Osteocyte (in vitro differentiated cells): ENCODE measurements around the gene KDM7A. TPM values are rescaled to one million over a fixed set of nuclear protein-coding genes. Genes with fewer than 3 reads are reported as not detected.
"Not testable (repeated sequence)": the region's sequence is repeated elsewhere in the genome, so short reads cannot be mapped to it uniquely, and the experiment has no call there.

Source experiments
- DNase-seq: peaks from one replicate; pipeline ENCODE4 v3.0.0; 2021; ENCODE audit warnings: mixed read lengths; ENCODE audit not compliant: unreplicated experiment; ENCODE audit errors: extremely low spot score
- H3K27ac Mint-ChIP-seq: one replicate; pipeline ENCODE4 v1.8.0; 2021; ENCODE audit warnings: mild to moderate bottlenecking, mixed read lengths; ENCODE audit not compliant: unreplicated experiment
- H3K27me3 Mint-ChIP-seq: one replicate; pipeline ENCODE4 v1.8.0; 2021; ENCODE audit warnings: mixed read lengths; ENCODE audit not compliant: unreplicated experiment
- H3K36me3 Mint-ChIP-seq: one replicate; pipeline ENCODE4 v1.8.0; 2021; ENCODE audit warnings: mixed read lengths; ENCODE audit not compliant: unreplicated experiment
- H3K4me1 Mint-ChIP-seq: one replicate; pipeline ENCODE4 v1.8.0; 2021; ENCODE audit warnings: mixed read lengths; ENCODE audit not compliant: unreplicated experiment
- H3K4me3 Mint-ChIP-seq: one replicate; pipeline ENCODE4 v1.8.0; 2021; ENCODE audit warnings: mild to moderate bottlenecking, moderate library complexity, mixed read lengths; ENCODE audit not compliant: unreplicated experiment
- H3K9me3 Mint-ChIP-seq: one replicate; pipeline ENCODE4 v1.8.0; 2021; ENCODE audit warnings: mixed read lengths; ENCODE audit not compliant: unreplicated experiment
- CTCF ChIP-seq: fragments of 200-600 bp; sonication (generic); IDR thresholded peaks from 2 replicates; pipeline ENCODE4 v1.5.0; 2021; ENCODE audit warnings: antibody characterized with exemption, mild to moderate bottlenecking, moderate library complexity
- total RNA-seq: library from RNA; stranded (reverse); gene quantifications from 2 replicates; pipeline ENCODE4 v1.2.1, GENCODE V29; 2021

KDM7A gene
- total RNA-seq, 1 donor from 2014 or later = 8.8 TPM

DNA sequence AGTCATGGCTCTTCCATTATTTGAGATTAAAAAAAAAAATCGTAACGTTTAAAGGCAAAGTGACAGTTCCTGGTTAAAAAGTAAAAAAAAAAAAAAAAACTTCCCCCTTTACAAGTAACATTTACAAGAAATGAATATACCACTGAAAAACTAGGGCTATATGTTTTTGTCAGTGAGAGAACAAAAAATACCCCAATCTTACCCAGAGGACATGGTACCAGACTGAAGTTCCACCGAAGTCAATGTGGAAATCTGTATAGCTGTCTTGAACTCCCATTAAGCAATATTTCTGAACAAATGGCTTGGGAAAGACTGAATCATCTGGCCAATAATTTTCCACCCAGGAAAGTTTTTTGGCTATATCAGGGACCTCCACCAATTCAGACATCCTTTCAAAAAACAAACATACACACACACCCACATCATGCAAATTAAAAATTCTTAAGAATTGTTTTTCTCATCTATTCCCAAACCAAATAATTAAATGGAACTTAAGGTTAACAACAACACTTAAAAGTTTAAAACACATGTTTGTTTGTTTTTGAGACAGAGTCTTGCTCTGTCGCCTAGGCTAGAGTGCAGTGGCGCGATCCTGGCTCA is 50.2 kb downstream of the KDM7A start:
- DNase-seq = no peak
- no peak overlapping the region for H3K27ac Mint-ChIP-seq
- no peaks in the 10 kb centered on the region for H3K4me1 Mint-ChIP-seq

GRCh38 chr7:140122965-140123364 is 53.8 kb downstream of the KDM7A start:
- Mint-ChIP-seq H3K9me3 (no peaks in the 10 kb centered on the region), H3K36me3 (peaks cover 40% of the 10 kb centered on the region), H3K4me1 (no peaks in the 10 kb centered on the region), H3K27me3 (no peaks in the 10 kb centered on the region), H3K27ac (no peak overlapping the region), H3K4me3 (no peak overlapping the region)
- TF ChIP-seq CTCF = no peak
- no peak for DNase-seq

More for the DNA sequence above, 50.2 kb downstream of the KDM7A start:
- Mint-ChIP-seq H3K9me3 (no peaks in the 10 kb centered on the region), H3K4me3 (no peak overlapping the region), H3K27me3 (no peaks in the 10 kb centered on the region), H3K36me3 (peaks cover 43% of the 10 kb centered on the region)
- no peak for TF ChIP-seq CTCF

DNA sequence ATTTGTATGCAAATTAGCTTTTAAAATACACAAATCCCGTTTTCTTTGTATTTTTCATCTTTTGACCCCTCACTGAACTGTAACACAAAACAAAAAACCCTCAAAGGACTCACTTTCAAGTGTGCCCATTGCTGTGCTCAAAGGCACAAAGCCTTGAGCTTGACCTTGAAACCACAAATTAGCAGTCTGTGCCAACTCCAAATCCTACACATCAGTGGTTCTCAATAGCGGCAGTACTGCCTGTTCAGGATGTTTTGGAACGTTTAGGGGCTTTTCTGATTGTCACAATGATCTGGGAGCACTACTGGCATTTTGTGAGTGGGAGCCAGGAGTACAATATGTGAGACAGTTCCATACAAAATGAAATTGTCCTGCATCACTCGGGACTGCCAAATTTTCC is 55.5 kb downstream of the KDM7A start:
- no peaks in the 10 kb centered on the region for H3K27me3 Mint-ChIP-seq
- no peaks in the 10 kb centered on the region for H3K9me3 Mint-ChIP-seq
- H3K27ac Mint-ChIP-seq = no peak overlapping the region
- H3K36me3 Mint-ChIP-seq = peaks cover 36% of the 10 kb centered on the region
- no peak overlapping the region for H3K4me3 Mint-ChIP-seq
- TF ChIP-seq CTCF = no peak
- DNase-seq = no peak
- H3K4me1 Mint-ChIP-seq = no peaks in the 10 kb centered on the region

DNA sequence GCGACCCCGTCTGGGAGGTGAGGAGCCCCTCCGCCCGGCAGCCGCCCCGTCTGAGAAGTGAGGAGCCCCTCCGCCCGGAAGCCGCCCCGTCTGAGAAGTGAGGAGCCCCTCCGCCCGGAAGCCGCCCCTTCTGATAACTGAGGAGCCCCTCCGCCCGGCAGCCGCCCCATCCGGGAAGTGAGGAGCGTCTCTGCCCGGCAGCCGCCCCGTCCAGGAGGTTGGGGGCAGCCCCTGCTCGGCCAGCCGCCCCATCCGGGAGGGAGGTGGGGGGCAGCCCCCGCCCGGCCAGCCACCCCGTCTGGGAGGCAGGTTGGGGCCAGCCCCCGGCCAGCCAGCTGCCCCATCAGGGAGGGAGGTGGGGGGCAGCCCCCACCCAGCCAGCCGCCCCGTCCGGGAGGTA is 62.0 kb downstream of the KDM7A start:
- not testable (repeated sequence) for DNase-seq, H3K27ac Mint-ChIP-seq, H3K27me3 Mint-ChIP-seq, H3K9me3 Mint-ChIP-seq, H3K4me1 Mint-ChIP-seq, H3K4me3 Mint-ChIP-seq
- peaks cover 34% of the 10 kb centered on the region for H3K36me3 Mint-ChIP-seq

DNA sequence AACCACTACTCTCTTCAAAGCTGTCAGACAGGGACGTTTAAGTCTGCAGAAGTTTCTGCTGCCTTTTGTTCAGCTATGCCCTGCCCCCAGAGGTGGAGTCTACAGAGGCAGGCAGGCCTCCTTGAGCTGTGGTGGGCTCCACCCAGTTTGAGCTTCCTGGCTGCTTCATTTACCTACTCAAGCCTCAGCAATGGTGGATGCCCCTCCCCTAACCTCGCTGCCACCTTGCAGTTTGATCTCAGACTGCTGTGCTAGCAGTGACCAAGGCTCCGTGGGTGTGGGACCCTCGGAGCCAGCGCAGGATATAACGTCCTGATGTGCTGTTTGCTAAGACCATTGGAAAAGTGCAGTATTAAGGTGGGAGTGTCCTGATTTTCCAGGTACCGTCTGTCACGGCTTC is 68.0 kb downstream of the KDM7A start:
- H3K4me1 Mint-ChIP-seq, H3K27me3 Mint-ChIP-seq, H3K4me3 Mint-ChIP-seq, H3K27ac Mint-ChIP-seq, DNase-seq: not testable (repeated sequence)
- peaks cover 37% of the 10 kb centered on the region for H3K36me3 Mint-ChIP-seq
- H3K9me3 Mint-ChIP-seq = peaks cover 20% of the 10 kb centered on the region

DNA sequence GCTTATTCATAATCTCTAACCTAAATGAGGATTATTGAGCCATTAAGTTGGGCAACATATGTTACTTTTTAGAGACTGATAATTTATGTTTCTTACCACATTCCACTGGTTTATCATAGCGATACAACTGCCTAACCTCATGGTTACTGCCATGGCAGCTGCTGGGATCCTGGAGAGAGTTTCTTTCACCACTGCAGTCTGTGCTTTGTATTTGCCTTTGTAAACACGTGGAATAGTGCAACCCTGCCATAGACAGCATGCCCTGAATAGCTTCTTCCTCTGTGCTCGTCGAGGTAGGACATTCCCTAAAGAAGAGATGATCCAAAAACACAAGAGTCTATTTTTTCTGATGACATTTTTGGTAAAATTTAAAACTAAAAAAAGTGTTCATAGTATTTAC is 80.3 kb downstream of the KDM7A start:
- no peak for TF ChIP-seq CTCF
- Mint-ChIP-seq H3K4me1 (no peaks in the 10 kb centered on the region), H3K36me3 (peaks cover 73% of the 10 kb centered on the region), H3K9me3 (no peaks in the 10 kb centered on the region), H3K27me3 (no peaks in the 10 kb centered on the region), H3K4me3 (no peak overlapping the region), H3K27ac (no peak overlapping the region)
- no peak for DNase-seq
